Measurements from ENCODE around the gene ITK.

- TF ChIP-seq POLR2AphosphoS5 (IDR thresholded peaks at IDR 0.05; ENCODE audit: low read depth, low read length) (no peak), TAF1 (IDR thresholded peaks at IDR 0.05; ENCODE audit: low read depth, low read length) (no peak), POLR2A (IDR thresholded peaks at IDR 0.05; ENCODE audit: low read depth, low read length) (no peak), SPI1 (IDR thresholded peaks at IDR 0.05; ENCODE audit: low read depth, low read length) (no peak), PAX5 (IDR thresholded peaks at IDR 0.05; ENCODE audit: insufficient read depth, low read length, severe bottlenecking) (no peak), POU2F2 (IDR thresholded peaks at IDR 0.05; ENCODE audit: low read depth, low read length) (no peak)
These were observed 104.0 kb downstream of the ITK start for GRCh38 chr5:157284458-157285212.
